SK-N-SH (cell line): Measurements from ENCODE around the gene RAG2. TPM values are rescaled to one million over a fixed set of nuclear protein-coding genes. Genes with fewer than 3 reads are reported as not detected.

Source experiments
- CTCF ChIA-PET: fragments of 300-600, 350-600 bp; formaldehyde crosslinking; extraction: SDS; loops from one replicate; lab custom pipeline; 2021; lab: Yijun Ruan, JAX
- POLR2A ChIA-PET: fragments of 350-600 bp; sonication (Branson Sonifier 250); formaldehyde crosslinking; extraction: SDS; loops from one replicate; lab custom pipeline; 2020; ENCODE audit warnings: antibody characterized with exemption, inconsistent platforms; lab: Yijun Ruan, JAX
- DNase-seq: peaks from one replicate; pipeline ENCODE4 v3.0.0; 2012
- H2AFZ ChIP-seq: fragments of 200-600 bp; sonication (generic); 2 replicates; pipeline ENCODE4 v1.8.1; 2016; ENCODE audit warnings: antibody characterized with exemption, mild to moderate bottlenecking, low read depth
- H3F3A ChIP-seq: fragments of 200-600 bp; sonication (generic); replicated peaks from 2 replicates; pipeline ENCODE3; 2016; ENCODE audit warnings: antibody characterized with exemption, mild to moderate bottlenecking; ENCODE audit not compliant: insufficient read depth
- H3K27ac ChIP-seq, 2 experiments: fragments of 200-500 bp in 1 of 2; fragments of 200-600 bp in 1 of 2; sonication (Bioruptor generic) in 1 of 2; sonication (generic), shearing (Covaris generic) in 1 of 2; 2 replicates each; pipeline versions ENCODE4 v1.5.1 to v1.6.1; 2014 to 2016; ENCODE audit warnings: low read depth in 2 of 2, inconsistent platforms in 1 of 2, low read length in 1 of 2, mild to moderate bottlenecking in 1 of 2, mixed read lengths in 1 of 2
- H3K27me3 ChIP-seq: fragments of 200-600 bp; sonication (generic), shearing (Covaris generic); 2 replicates; pipeline ENCODE4 v1.6.1; 2016; ENCODE audit warnings: mixed run types; ENCODE audit not compliant: insufficient read depth
- H3K36me3 ChIP-seq, 2 experiments: fragments of 200-500 bp in 1 of 2; fragments of 200-600 bp in 1 of 2; sonication (Bioruptor generic) in 1 of 2; sonication (generic) in 1 of 2; replicated peaks in 1 of 2; 2 replicates each; pipeline versions ENCODE3 to v1.5.1; 2014 to 2016; ENCODE audit warnings: low read length in 1 of 2, mild to moderate bottlenecking in 1 of 2; ENCODE audit not compliant: insufficient read depth in 2 of 2, control insufficient read depth in 1 of 2
- H3K4me1 ChIP-seq, 2 experiments: fragments of 200-500 bp in 1 of 2; fragments of 200-600 bp in 1 of 2; sonication (Bioruptor generic) in 1 of 2; sonication (generic), shearing (Covaris generic) in 1 of 2; 2 replicates each; pipeline versions ENCODE4 v1.5.1 to v1.6.1; 2014 to 2016; ENCODE audit warnings: low read depth in 1 of 2, low read length in 1 of 2, mixed run types in 1 of 2; ENCODE audit not compliant: insufficient read depth in 2 of 2, control insufficient read depth in 1 of 2
- H3K4me2 ChIP-seq: fragments of 200-600 bp; sonication (generic), shearing (Covaris generic); 2 replicates; pipeline ENCODE4 v1.6.1; 2017; ENCODE audit warnings: mixed run types
- H3K4me3 ChIP-seq, 2 experiments: fragments of 200-500 bp in 1 of 2; fragments of 200-600 bp in 1 of 2; sonication (Bioruptor generic) in 1 of 2; sonication (generic), shearing (Covaris generic) in 1 of 2; 2 replicates each; pipeline versions ENCODE4 v1.5.1 to v1.8.1; 2014 to 2016; ENCODE audit warnings: low read depth in 2 of 2, inconsistent platforms in 1 of 2, low read length in 1 of 2, mild to moderate bottlenecking in 1 of 2, mixed read lengths in 1 of 2, moderate library complexity in 1 of 2
- H3K79me2 ChIP-seq: fragments of 200-600 bp; sonication (generic); 2 replicates; pipeline ENCODE4 v1.8.1; 2017; ENCODE audit warnings: mild to moderate bottlenecking; ENCODE audit not compliant: insufficient read depth
- H3K9ac ChIP-seq: fragments of 200-600 bp; sonication (generic); 2 replicates; pipeline ENCODE4 v1.6.1; 2017; ENCODE audit warnings: mixed run types
- H3K9me2 ChIP-seq: fragments of 200-600 bp; sonication (generic); 2 replicates; pipeline ENCODE4 v1.6.1; 2017; ENCODE audit warnings: mixed run types
- H3K9me3 ChIP-seq: fragments of 200-600 bp; sonication (generic); 2 replicates; pipeline ENCODE4 v1.6.1; 2017; ENCODE audit warnings: mixed run types, mild to moderate bottlenecking, moderate library complexity
- H4K20me1 ChIP-seq: fragments of 200-600 bp; sonication (generic); 2 replicates; pipeline ENCODE4 v1.6.1; 2017; ENCODE audit warnings: mild to moderate bottlenecking, mixed run types; ENCODE audit not compliant: insufficient read depth
- CHD2 ChIP-seq: fragments of 150-350 bp; IDR thresholded peaks from 2 replicates; pipeline ENCODE4 v1.6.1; 2018; ENCODE audit warnings: low read length; ENCODE audit not compliant: partially characterized antibody
- EP300 ChIP-seq, 2 experiments: IDR thresholded peaks; 2 replicates each; pipeline versions ENCODE4 v1.4.0 to v1.6.1; 2012; ENCODE audit warnings: borderline replicate concordance in 1 of 2, low read depth in 1 of 2, low read length in 1 of 2
- FOSL2 ChIP-seq: IDR thresholded peaks from 2 replicates; pipeline ENCODE4 v1.4.0; 2012; ENCODE audit warnings: low read depth, mild to moderate bottlenecking, moderate library complexity, borderline replicate concordance
- JUND ChIP-seq: IDR thresholded peaks from 2 replicates; pipeline ENCODE4 v1.4.0; 2012
- MXI1 ChIP-seq: IDR thresholded peaks from 2 replicates; pipeline ENCODE4 v1.6.1; 2012; ENCODE audit warnings: mild to moderate bottlenecking, low read depth, low read length, improper control_type of control experiment
- NFIC ChIP-seq: IDR thresholded peaks from 2 replicates; pipeline ENCODE4 v1.4.0; 2012; ENCODE audit warnings: borderline replicate concordance
- NRF1 ChIP-seq: IDR thresholded peaks from 2 replicates; pipeline ENCODE4 v1.6.1; 2012; ENCODE audit warnings: low read depth, mild to moderate bottlenecking, low read length
- POLR2AphosphoS5 ChIP-seq: IDR thresholded peaks from 2 replicates; pipeline ENCODE4 v1.6.1; 2012; ENCODE audit warnings: low read depth, low read length
- SIN3A ChIP-seq: IDR thresholded peaks from 2 replicates; pipeline ENCODE4 v1.6.1; 2012; ENCODE audit warnings: low read depth, mild to moderate bottlenecking, low read length, moderate library complexity, borderline replicate concordance
- SMC3 ChIP-seq: IDR thresholded peaks from 2 replicates; pipeline ENCODE4 v1.6.1; 2012; ENCODE audit warnings: low read depth, low read length, improper control_type of control experiment
- TAF1 ChIP-seq: IDR thresholded peaks from 2 replicates; pipeline ENCODE4 v1.6.1; 2012; ENCODE audit warnings: low read depth, mild to moderate bottlenecking, low read length, moderate library complexity, borderline replicate concordance
- TCF12 ChIP-seq: IDR thresholded peaks from 2 replicates; pipeline ENCODE4 v1.4.0; 2012
- TEAD4 ChIP-seq: IDR thresholded peaks from 2 replicates; pipeline ENCODE4 v1.4.0; 2012; ENCODE audit warnings: mild to moderate bottlenecking, borderline replicate concordance; ENCODE audit not compliant: insufficient read depth
- YY1 ChIP-seq: IDR thresholded peaks from 2 replicates; pipeline ENCODE4 v1.4.0; 2012; ENCODE audit warnings: low read depth, mild to moderate bottlenecking
- WGBS: methylation state at CpG from one replicate; pipeline ENCODE4 v1.1.6; 2017; ENCODE audit warnings: low lambda C conversion rate; 5-methylcytosine and 5-hydroxymethylcytosine counted together
- polyA plus RNA-seq, 3 experiments: library from polyadenylated mRNA; depleted of rRNA; stranded (reverse); fragments of >200 nt; gene quantifications; 2 replicates each; pipeline ENCODE4 v1.2.3, GENCODE V29; 2012
- TF ChIP-seq, protein P1 (sequence below): IDR thresholded peaks from 2 replicates; pipeline ENCODE4; 2012
- TF ChIP-seq, protein P2 (sequence below): fragments of 150-350 bp; IDR thresholded peaks from 2 replicates; pipeline ENCODE4 v1.6.1; 2017; ENCODE audit warnings: antibody characterized with exemption, low read length, low read depth, borderline replicate concordance

The RAG2 gene
- polyA plus RNA-seq, 1 of the 3 experiments (the other 2 are of a cell fraction) = 0.15 TPM

DNA sequence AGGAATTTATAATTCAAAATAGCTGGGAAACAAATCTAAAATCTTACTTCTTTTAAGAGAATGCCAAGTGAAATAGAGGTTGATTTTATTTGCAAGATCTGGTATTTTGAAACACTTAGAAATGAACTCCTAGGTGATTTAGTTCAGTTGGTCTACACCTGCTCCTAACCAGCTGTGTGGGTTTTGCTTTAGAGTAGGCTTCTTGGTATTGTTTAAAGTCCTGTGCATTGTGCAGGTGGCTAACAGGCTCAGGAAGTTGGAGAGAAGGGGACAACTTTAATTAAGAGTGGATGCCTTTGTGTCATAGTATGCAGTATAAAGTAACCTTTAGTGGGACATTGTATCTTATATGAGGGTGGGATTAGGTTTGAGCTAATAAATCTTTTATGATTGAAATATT lies 4.1 kb upstream of the RAG2 start (continued):
- TF ChIP-seq EP300 (IDR thresholded peaks at IDR 0.05; ENCODE audit: borderline replicate concordance in 1 of 2, low read depth in 1 of 2, low read length in 1 of 2) = no peak
- TF ChIP-seq POLR2AphosphoS5 = no peak
- TF ChIP-seq JUND = no peak
- TF ChIP-seq MXI1 = no peak
- TF ChIP-seq, protein P1, sequence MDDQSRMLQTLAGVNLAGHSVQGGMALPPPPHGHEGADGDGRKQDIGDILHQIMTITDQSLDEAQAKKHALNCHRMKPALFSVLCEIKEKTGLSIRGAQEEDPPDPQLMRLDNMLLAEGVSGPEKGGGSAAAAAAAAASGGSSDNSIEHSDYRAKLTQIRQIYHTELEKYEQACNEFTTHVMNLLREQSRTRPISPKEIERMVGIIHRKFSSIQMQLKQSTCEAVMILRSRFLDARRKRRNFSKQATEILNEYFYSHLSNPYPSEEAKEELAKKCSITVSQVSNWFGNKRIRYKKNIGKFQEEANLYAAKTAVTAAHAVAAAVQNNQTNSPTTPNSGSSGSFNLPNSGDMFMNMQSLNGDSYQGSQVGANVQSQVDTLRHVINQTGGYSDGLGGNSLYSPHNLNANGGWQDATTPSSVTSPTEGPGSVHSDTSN = no peak
- TF ChIP-seq, all 33 proteins: peak for 0

DNA sequence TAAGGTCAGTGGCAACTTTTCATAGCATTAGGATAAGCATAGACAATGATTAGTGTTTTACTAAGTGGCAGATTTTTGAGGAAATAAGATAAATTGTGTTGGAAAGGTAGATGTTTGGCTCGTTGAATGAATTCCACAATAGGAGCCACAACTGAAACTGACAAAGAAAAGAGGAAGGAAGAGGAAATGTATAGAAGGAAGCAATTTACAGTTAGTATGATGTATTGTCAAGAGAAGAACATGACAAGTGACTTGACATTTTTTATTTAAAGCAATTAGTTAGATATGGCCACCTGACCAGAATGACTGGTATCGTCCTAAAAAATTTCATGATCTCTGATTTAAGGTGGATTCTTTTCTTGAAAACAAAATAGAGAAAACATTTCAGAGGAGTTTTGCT lies 3.1 kb upstream of the RAG2 start:
- Histone ChIP-seq H3F3A (no peaks in the 10 kb centered on the region), H3K9me2 (no peaks in the 10 kb centered on the region), H3K27ac (no peak overlapping the region), H2AFZ (no peak overlapping the region), H3K4me3 (no peak overlapping the region), H4K20me1 (no peaks in the 10 kb centered on the region), H3K79me2 (no peaks in the 10 kb centered on the region), H3K4me1 (peaks cover 0 to 4% of the 10 kb centered on the region in 2 experiments; a peak in 2 of 4 replicates), H3K4me2 (no peak overlapping the region), H3K36me3 (no peaks in the 10 kb centered on the region), H3K9me3 (no peaks in the 10 kb centered on the region), H3K27me3 (no peaks in the 10 kb centered on the region), H3K9ac (no peak overlapping the region)
- 94% methylated on average over 2 of the region's 2 CpGs for WGBS
- ChIA-PET POLR2A (no interaction called here), CTCF (interaction anchor here (1.1 to 3.4 kb wide), 3 partner anchors 37 to 146 kb away, joined by 4 to 16 read pairs (median 4); no protein-coding TSS in a partner anchor)
- no peak for TF ChIP-seq SIN3A
- TF ChIP-seq, protein P2, sequence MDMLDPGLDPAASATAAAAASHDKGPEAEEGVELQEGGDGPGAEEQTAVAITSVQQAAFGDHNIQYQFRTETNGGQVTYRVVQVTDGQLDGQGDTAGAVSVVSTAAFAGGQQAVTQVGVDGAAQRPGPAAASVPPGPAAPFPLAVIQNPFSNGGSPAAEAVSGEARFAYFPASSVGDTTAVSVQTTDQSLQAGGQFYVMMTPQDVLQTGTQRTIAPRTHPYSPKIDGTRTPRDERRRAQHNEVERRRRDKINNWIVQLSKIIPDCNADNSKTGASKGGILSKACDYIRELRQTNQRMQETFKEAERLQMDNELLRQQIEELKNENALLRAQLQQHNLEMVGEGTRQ = no peak
- no peak for TF ChIP-seq NRF1
- no peak for TF ChIP-seq NFIC
- TF ChIP-seq, protein P1 = no peak
- no peak for TF ChIP-seq YY1
- no peak for TF ChIP-seq TEAD4
- no peak for TF ChIP-seq CHD2
- no peak for TF ChIP-seq TCF12
- no peak for TF ChIP-seq TAF1
- TF ChIP-seq SMC3 = no peak
- TF ChIP-seq FOSL2 = no peak
- no peak for DNase-seq
